ENCODE data around the gene DCDC2. TPM values are rescaled to one million over a fixed set of nuclear protein-coding genes. Genes with fewer than 3 reads are reported as not detected.

The DCDC2 gene
- total RNA-seq, 1 donor from 2014 or later = 5.5 TPM

DNA sequence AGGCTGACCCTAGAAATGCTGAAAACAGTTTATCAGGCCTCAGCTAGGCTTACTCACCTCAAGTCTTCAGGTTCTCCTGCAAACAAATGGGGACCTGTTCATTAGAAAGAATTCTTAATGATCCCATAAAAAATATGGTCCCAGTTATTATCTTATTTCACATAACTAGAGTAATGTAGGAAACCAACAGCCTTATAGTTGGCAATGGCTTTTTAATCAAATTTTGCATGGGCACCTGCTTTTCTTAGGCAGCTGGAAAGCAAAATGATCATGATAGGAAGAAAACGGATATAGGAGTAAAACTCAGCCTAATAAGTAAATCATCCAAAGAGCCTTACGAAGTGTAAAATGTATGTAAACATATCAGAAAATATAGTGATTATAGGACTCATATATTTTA is 230.5 kb downstream of the DCDC2 start:
- Mint-ChIP-seq H3K36me3 (no peaks in the 10 kb centered on the region), H3K27ac (no peak overlapping the region), H3K4me3 (no peak overlapping the region), H3K27me3 (peaks cover 32% of the 10 kb centered on the region), H3K9me3 (no peaks in the 10 kb centered on the region), H3K4me1 (ENCODE audit: unreplicated experiment) (peaks cover 4% of the 10 kb centered on the region)
- DNase-seq (ENCODE audit: extremely low spot score, unreplicated experiment) = no peak
- TF ChIP-seq, protein P1, sequence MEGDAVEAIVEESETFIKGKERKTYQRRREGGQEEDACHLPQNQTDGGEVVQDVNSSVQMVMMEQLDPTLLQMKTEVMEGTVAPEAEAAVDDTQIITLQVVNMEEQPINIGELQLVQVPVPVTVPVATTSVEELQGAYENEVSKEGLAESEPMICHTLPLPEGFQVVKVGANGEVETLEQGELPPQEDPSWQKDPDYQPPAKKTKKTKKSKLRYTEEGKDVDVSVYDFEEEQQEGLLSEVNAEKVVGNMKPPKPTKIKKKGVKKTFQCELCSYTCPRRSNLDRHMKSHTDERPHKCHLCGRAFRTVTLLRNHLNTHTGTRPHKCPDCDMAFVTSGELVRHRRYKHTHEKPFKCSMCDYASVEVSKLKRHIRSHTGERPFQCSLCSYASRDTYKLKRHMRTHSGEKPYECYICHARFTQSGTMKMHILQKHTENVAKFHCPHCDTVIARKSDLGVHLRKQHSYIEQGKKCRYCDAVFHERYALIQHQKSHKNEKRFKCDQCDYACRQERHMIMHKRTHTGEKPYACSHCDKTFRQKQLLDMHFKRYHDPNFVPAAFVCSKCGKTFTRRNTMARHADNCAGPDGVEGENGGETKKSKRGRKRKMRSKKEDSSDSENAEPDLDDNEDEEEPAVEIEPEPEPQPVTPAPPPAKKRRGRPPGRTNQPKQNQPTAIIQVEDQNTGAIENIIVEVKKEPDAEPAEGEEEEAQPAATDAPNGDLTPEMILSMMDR (conservative IDR thresholded peaks at IDR 0.05) = no peak

DNA sequence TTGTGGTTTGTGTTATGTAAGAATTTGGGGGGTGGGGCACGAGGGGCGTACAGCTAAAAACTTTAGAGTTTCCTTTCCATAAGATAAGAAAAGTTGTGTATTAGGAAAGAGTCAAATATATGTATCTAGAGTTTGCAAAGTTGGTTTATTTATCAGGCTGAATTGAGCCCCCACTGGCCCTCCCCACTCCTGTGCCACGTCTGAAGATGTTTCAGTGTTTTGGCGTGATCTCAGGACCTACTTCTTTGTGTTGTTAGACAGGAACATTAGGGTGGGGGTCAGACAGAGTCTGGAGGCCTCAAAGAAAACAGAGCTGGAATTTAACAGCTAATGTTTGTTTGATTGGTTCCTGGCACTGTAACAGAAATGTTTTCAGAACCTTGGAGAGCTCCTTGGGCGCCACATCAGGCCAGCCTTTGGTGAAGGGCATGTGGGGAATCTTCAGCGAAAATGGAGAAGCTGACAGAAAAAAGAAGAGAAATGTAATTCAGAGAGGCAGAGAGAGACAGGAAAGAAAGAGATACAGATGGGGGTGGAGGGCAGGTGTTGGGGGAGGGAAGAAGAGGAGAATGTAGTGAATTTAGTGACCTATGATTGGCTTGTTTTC is 231.2 kb downstream of the DCDC2 start:
- peak overlapping the region; percentile 83 for H3K4me3 Mint-ChIP-seq
- H3K4me1 Mint-ChIP-seq (ENCODE audit: unreplicated experiment) = peaks cover 4% of the 10 kb centered on the region
- H3K27me3 Mint-ChIP-seq = peaks cover 32% of the 10 kb centered on the region
- peak; percentile 78 for DNase-seq (ENCODE audit: extremely low spot score, unreplicated experiment)
- H3K36me3 Mint-ChIP-seq = no peaks in the 10 kb centered on the region
- no peak overlapping the region for H3K27ac Mint-ChIP-seq
- H3K9me3 Mint-ChIP-seq = no peaks in the 10 kb centered on the region
- TF ChIP-seq, protein P1 (conservative IDR thresholded peaks at IDR 0.05) = no peak

DNA sequence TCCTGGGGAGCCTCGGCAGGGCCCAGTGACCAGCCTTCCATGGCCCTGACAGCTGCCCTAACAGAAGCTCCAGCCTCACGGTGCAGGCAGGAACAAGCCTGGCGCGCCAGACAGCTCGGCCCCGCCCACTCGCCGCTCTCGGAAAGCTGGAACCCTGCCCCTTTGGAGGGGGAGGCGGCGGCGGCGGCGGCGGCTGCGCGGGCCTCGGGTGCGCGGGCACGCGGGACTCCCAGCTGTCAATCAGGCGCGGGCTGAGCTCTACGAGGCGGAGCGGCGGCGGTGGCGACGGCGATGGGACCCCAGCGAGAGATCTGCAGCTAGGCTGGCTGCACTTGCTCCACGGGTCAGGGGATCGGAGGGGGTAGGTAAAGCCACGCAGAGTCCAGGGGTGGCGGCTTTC is 231.9 kb downstream of the DCDC2 start, which contains the start of gene NRSN1:
NRSN1 (plus strand) TSS at position 236 of the 400 bp plus-strand sequence. CDS start 8,113 bp downstream, outside the sequence.
- Mint-ChIP-seq H3K4me1 (ENCODE audit: unreplicated experiment) (peaks cover 4% of the 10 kb centered on the region), H3K9me3 (no peaks in the 10 kb centered on the region), H3K36me3 (no peaks in the 10 kb centered on the region), H3K27me3 (peaks cover 36% of the 10 kb centered on the region), H3K4me3 (peak within 1 kb of the TSS; percentile 83), H3K27ac (no peak within 1 kb of the TSS)
- DNase-seq (ENCODE audit: extremely low spot score, unreplicated experiment) = no peak
- TF ChIP-seq, protein P1 (conservative IDR thresholded peaks at IDR 0.05) = no peak

DNA sequence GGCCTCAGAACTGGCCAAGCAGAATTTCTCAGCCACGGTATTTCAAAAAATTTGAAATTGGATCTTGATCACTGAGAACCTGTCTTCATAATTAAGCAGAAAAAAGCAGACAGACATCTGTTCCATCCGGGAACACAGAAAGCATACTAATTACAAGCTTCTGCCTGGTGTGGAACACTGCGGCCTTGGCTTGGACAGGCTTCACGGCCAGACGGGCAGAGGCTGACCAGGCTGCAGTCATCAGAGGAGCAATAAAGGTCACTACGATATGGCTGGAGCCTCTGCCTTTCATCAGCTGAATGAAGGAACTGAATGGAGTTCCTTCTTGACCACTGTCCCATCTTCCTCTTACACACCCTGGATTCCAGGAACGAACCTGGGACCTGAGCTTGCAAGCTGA is 235.7 kb downstream of the DCDC2 start:
- H3K27me3 Mint-ChIP-seq = peaks cover 36% of the 10 kb centered on the region

More for the DNA sequence above, 235.7 kb downstream of the DCDC2 start:
- TF ChIP-seq, protein P1 (conservative IDR thresholded peaks at IDR 0.05) = no peak
- no peak for DNase-seq (ENCODE audit: extremely low spot score, unreplicated experiment)
- no peaks in the 10 kb centered on the region for H3K36me3 Mint-ChIP-seq
- H3K4me1 Mint-ChIP-seq (ENCODE audit: unreplicated experiment) = peaks cover 4% of the 10 kb centered on the region
- no peaks in the 10 kb centered on the region for H3K9me3 Mint-ChIP-seq
- H3K4me3 Mint-ChIP-seq = no peak overlapping the region
- H3K27ac Mint-ChIP-seq = no peak overlapping the region

Other genes with a start within 250 kb of the DCDC2 start
- 0.17 TPM in 1 of 2 replicates, not detected in the other for gene NRSN1, start 231.8 kb downstream of the DCDC2 start, total RNA-seq (ENCODE audit: low replicate concordance)
- gene MRS2, start 44.9 kb upstream of the DCDC2 start, total RNA-seq (ENCODE audit: low replicate concordance) = 32.1 and 43.2 TPM in 2 replicates
- gene GPLD1, start 131.5 kb upstream of the DCDC2 start, total RNA-seq (ENCODE audit: low replicate concordance) = 1.2 and 3.8 TPM in 2 replicates
- 9.6 and 14.7 TPM in 2 replicates for gene ALDH5A1, start 136.9 kb upstream of the DCDC2 start, total RNA-seq (ENCODE audit: low replicate concordance)